ENCODE measurements around the gene RELN.

Gene RELN

DNA sequence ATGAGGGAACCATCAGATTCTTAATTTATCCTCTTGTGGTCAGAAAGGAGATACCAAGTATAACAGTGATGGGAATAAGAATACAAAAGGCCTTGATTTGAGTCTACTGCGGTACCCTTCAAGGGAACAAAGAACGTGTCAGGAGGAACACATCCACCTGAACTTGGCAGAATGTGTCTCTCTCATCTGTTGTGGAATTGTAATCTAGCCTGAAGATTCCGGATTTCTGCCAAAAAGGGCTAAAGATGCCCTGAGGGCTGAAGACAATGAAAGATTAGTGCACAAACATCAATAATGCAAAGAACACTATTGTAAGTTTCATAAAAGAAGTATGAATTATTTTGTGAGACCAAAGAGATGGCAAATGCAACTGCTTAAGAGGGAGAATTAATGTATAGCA lies 134.8 kb downstream of the RELN start:
- WGBS (ENCODE audit: extremely low coverage, insufficient coverage, low lambda C conversion rate): no CpG with 5 or more reads among the region's 3 CpGs
- DNase-seq: no peak
- no peaks in the 10 kb centered on the region for H3K79me1 ChIP-seq (ENCODE audit: low read length)

DNA sequence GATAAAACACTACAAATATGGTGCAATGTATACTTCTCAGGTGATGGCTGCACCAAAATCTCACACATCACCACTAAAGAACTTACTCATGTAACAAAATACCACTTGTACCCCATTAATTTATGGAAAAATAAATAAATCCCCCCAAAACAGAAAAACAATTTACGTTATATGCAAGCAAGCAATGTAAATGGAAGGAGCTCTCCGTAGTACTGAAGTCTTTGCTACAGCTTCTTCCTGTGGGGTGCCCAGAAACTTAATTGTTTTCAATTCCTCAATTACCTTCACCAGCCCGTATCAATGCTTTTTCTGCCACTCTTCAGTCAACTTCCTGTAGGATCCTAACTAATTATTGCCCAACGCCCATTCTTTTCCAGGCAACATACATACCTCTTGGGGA lies 138.1 kb downstream of the RELN start:
- H3K4ac ChIP-seq (ENCODE audit: low read depth, low read length): no peak overlapping the region
- H2BK5ac ChIP-seq (ENCODE audit: low read length): no peak overlapping the region
- peaks cover 2% of the 10 kb centered on the region for H3K27me3 ChIP-seq (ENCODE audit: insufficient read depth, low read length, poor library complexity)
- no peak overlapping the region for H3K23ac ChIP-seq (ENCODE audit: low read length)
- no peak overlapping the region for H2BK120ac ChIP-seq (ENCODE audit: low read depth, low read length)
- no peak overlapping the region for H3K18ac ChIP-seq (ENCODE audit: low read length)
- no peak overlapping the region for H4K5ac ChIP-seq (ENCODE audit: low read length)
- no peak overlapping the region for H3K27ac ChIP-seq (ENCODE audit: low read depth, low read length)
- H3K56ac ChIP-seq (ENCODE audit: low read length): no peak overlapping the region
- H3K9ac ChIP-seq (ENCODE audit: low read length): no peak overlapping the region
- H2AK5ac ChIP-seq (ENCODE audit: low read length): no peak overlapping the region
- no peak overlapping the region for H2BK15ac ChIP-seq (replicated peaks; ENCODE audit: low read depth)
- peak; percentile 40 for DNase-seq
- no peaks in the 10 kb centered on the region for H3K79me2 ChIP-seq (ENCODE audit: control insufficient read depth, insufficient read depth, low read length)
- no peaks in the 10 kb centered on the region for H3K79me1 ChIP-seq (ENCODE audit: low read length)
- no peaks in the 10 kb centered on the region for H3K4me1 ChIP-seq (ENCODE audit: control insufficient read depth, low read depth, low read length)
- H3K36me3 ChIP-seq (ENCODE audit: control insufficient read depth, insufficient read depth, low read length): no peaks in the 10 kb centered on the region
- no peak overlapping the region for H4K8ac ChIP-seq (ENCODE audit: low read depth, low read length)
- H3K4me2 ChIP-seq (ENCODE audit: low read length): no peak overlapping the region
- no peak overlapping the region for H3K4me3 ChIP-seq (ENCODE audit: low read length)
- WGBS (ENCODE audit: extremely low coverage, insufficient coverage, low lambda C conversion rate): no CpG with 5 or more reads among the region's 4 CpGs

More for the DNA sequence above, 134.8 kb downstream of the RELN start:
- Histone ChIP-seq H3K18ac (ENCODE audit: low read length) (no peak overlapping the region), H2AK5ac (ENCODE audit: low read length) (no peak overlapping the region), H3K56ac (ENCODE audit: low read length) (no peak overlapping the region), H3K4ac (ENCODE audit: low read depth, low read length) (no peak overlapping the region), H4K8ac (ENCODE audit: low read depth, low read length) (no peak overlapping the region), H2BK120ac (ENCODE audit: low read depth, low read length) (no peak overlapping the region), H3K36me3 (ENCODE audit: control insufficient read depth, insufficient read depth, low read length) (no peaks in the 10 kb centered on the region), H2BK5ac (ENCODE audit: low read length) (no peak overlapping the region), H2BK15ac (replicated peaks; ENCODE audit: low read depth) (no peak overlapping the region), H3K9ac (ENCODE audit: low read length) (no peak overlapping the region), H3K27ac (ENCODE audit: low read depth, low read length) (no peak overlapping the region), H3K79me2 (ENCODE audit: control insufficient read depth, insufficient read depth, low read length) (no peaks in the 10 kb centered on the region), H3K4me2 (ENCODE audit: low read length) (no peak overlapping the region), H4K5ac (ENCODE audit: low read length) (no peak overlapping the region), H3K23ac (ENCODE audit: low read length) (no peak overlapping the region), H3K27me3 (ENCODE audit: insufficient read depth, low read length, poor library complexity) (peaks cover 2% of the 10 kb centered on the region), H3K4me3 (ENCODE audit: low read length) (no peak overlapping the region), H3K4me1 (ENCODE audit: control insufficient read depth, low read depth, low read length) (no peaks in the 10 kb centered on the region)

DNA sequence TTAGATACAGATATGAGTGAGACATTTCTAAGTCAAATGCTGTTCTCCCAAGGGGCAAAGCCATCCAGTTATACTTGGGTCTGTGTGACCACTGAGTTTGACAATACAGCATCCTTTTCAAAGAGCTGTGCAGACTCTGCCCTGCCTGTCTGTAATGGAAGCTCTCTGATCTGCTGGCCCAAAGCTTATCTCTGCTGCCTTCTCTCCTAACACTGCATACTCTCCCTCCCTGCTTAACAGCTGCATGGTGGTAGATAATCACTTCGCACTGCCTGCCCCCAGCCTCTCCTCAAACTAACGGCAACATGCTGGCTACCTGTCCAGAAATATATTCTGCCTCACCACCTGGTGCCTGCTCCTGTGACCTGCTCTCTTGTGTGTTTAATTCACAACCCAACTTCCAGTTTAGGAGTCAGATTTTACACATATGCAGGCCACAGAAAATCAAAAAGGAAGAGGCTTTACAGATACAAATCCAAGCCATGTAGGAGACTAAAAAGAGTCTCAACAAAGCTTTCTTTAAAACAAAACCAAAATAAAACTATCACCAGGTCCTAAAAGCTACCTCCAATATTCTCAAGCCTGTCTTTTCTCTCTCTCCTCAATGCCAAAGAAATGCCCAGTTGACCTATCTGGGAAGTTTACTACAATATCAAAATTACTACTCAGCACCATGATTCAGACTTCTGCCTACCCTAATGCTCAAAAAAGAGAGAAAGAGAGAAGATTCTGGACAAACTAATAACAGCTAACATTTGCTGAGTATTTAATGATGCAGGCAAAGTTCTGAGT lies 145.6 kb downstream of the RELN start:
- H3K79me2 ChIP-seq (ENCODE audit: control insufficient read depth, insufficient read depth, low read length): no peaks in the 10 kb centered on the region
- no peak overlapping the region for H4K5ac ChIP-seq (ENCODE audit: low read length)
- H3K4me3 ChIP-seq (ENCODE audit: low read length): no peak overlapping the region
- DNase-seq: peak; percentile 16
- no peaks in the 10 kb centered on the region for H3K36me3 ChIP-seq (ENCODE audit: control insufficient read depth, insufficient read depth, low read length)
- no peak overlapping the region for H3K4me2 ChIP-seq (ENCODE audit: low read length)
- no peaks in the 10 kb centered on the region for H3K4me1 ChIP-seq (ENCODE audit: control insufficient read depth, low read depth, low read length)
- H3K18ac ChIP-seq (ENCODE audit: low read length): no peak overlapping the region
- no peak overlapping the region for H2AK5ac ChIP-seq (ENCODE audit: low read length)
- H2BK15ac ChIP-seq (replicated peaks; ENCODE audit: low read depth): no peak overlapping the region
- no peak overlapping the region for H3K4ac ChIP-seq (ENCODE audit: low read depth, low read length)
- H2BK5ac ChIP-seq (ENCODE audit: low read length): no peak overlapping the region
- H3K9ac ChIP-seq (ENCODE audit: low read length): no peak overlapping the region
- no peak overlapping the region for H3K27ac ChIP-seq (ENCODE audit: low read depth, low read length)
- H3K23ac ChIP-seq (ENCODE audit: low read length): no peak overlapping the region
- no peak overlapping the region for H2BK120ac ChIP-seq (ENCODE audit: low read depth, low read length)
- H3K56ac ChIP-seq (ENCODE audit: low read length): no peak overlapping the region
- no peaks in the 10 kb centered on the region for H3K27me3 ChIP-seq (ENCODE audit: insufficient read depth, low read length, poor library complexity)
- no CpG with 5 or more reads among the region's 2 CpGs for WGBS (ENCODE audit: extremely low coverage, insufficient coverage, low lambda C conversion rate)
- H3K79me1 ChIP-seq (ENCODE audit: low read length): no peaks in the 10 kb centered on the region
- H4K8ac ChIP-seq (ENCODE audit: low read depth, low read length): no peak overlapping the region

DNA sequence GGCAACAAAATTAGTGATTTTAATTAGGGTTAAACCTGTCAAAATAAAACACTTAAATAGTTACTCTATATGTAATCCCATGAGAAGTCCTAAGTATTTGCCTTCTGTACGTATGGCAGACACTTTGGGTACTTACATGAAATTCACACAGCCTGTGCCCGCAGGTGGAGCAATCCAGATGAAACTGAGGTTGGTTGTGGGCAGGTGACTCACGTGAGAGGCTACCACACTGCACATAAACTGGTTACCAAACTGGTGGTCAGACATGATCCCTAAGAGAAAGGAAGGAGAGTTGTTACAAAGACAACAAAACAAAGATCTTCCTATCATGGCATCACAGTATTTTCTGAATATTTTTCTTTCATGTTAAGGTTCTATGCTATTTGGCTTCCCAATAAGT lies 156.1 kb downstream of the RELN start:
- no CpG with 5 or more reads among the region's 3 CpGs for WGBS (ENCODE audit: extremely low coverage, insufficient coverage, low lambda C conversion rate)
- Histone ChIP-seq H3K9ac (ENCODE audit: low read length) (no peak overlapping the region), H3K79me2 (ENCODE audit: control insufficient read depth, insufficient read depth, low read length) (no peaks in the 10 kb centered on the region), H3K18ac (ENCODE audit: low read length) (no peak overlapping the region), H4K5ac (ENCODE audit: low read length) (no peak overlapping the region), H3K36me3 (ENCODE audit: control insufficient read depth, insufficient read depth, low read length) (no peaks in the 10 kb centered on the region), H3K79me1 (ENCODE audit: low read length) (no peaks in the 10 kb centered on the region), H4K8ac (ENCODE audit: low read depth, low read length) (no peak overlapping the region), H3K4ac (ENCODE audit: low read depth, low read length) (no peak overlapping the region), H3K23ac (ENCODE audit: low read length) (no peak overlapping the region), H2AK5ac (ENCODE audit: low read length) (no peak overlapping the region), H3K4me3 (ENCODE audit: low read length) (no peak overlapping the region), H3K4me2 (ENCODE audit: low read length) (no peak overlapping the region), H3K56ac (ENCODE audit: low read length) (no peak overlapping the region), H2BK5ac (ENCODE audit: low read length) (no peak overlapping the region), H2BK15ac (replicated peaks; ENCODE audit: low read depth) (no peak overlapping the region), H2BK120ac (ENCODE audit: low read depth, low read length) (no peak overlapping the region), H3K4me1 (ENCODE audit: control insufficient read depth, low read depth, low read length) (no peaks in the 10 kb centered on the region), H3K27ac (ENCODE audit: low read depth, low read length) (no peak overlapping the region), H3K27me3 (ENCODE audit: insufficient read depth, low read length, poor library complexity) (no peaks in the 10 kb centered on the region)
- no peak for DNase-seq

DNA sequence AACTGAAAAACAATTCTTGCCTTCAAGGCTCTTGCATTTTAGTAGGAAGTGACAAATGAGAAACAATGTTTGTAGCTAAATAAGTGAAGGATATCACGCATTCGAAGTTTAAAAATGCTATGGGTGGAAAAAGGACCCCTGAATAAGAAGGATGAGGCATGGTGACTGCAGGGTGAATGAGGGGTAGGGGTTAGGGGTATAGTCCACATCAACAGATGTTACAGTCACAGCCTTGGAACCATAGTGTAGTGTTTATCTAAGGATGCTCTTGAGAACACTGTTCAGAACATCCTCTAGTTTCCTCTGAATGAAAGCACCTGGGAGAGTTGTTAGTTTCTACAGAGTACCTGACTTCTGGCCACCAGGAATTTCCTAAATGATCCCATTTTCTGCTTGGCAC lies 157.0 kb downstream of the RELN start:
- no peak overlapping the region for H3K56ac ChIP-seq (ENCODE audit: low read length)
- H4K5ac ChIP-seq (ENCODE audit: low read length): no peak overlapping the region
- H2BK15ac ChIP-seq (replicated peaks; ENCODE audit: low read depth): no peak overlapping the region
- no peak overlapping the region for H3K18ac ChIP-seq (ENCODE audit: low read length)
- no peaks in the 10 kb centered on the region for H3K79me1 ChIP-seq (ENCODE audit: low read length)
- H3K4me1 ChIP-seq (ENCODE audit: control insufficient read depth, low read depth, low read length): no peaks in the 10 kb centered on the region
- DNase-seq: no peak
- no peak overlapping the region for H3K27ac ChIP-seq (ENCODE audit: low read depth, low read length)
- H3K27me3 ChIP-seq (ENCODE audit: insufficient read depth, low read length, poor library complexity): no peaks in the 10 kb centered on the region
- WGBS (ENCODE audit: extremely low coverage, insufficient coverage, low lambda C conversion rate): no CpG with 5 or more reads among the region's 2 CpGs
- H3K4ac ChIP-seq (ENCODE audit: low read depth, low read length): no peak overlapping the region
- no peak overlapping the region for H3K9ac ChIP-seq (ENCODE audit: low read length)
- no peak overlapping the region for H2BK5ac ChIP-seq (ENCODE audit: low read length)
- H3K36me3 ChIP-seq (ENCODE audit: control insufficient read depth, insufficient read depth, low read length): no peaks in the 10 kb centered on the region
- no peaks in the 10 kb centered on the region for H3K79me2 ChIP-seq (ENCODE audit: control insufficient read depth, insufficient read depth, low read length)
- no peak overlapping the region for H2BK120ac ChIP-seq (ENCODE audit: low read depth, low read length)
- H3K4me3 ChIP-seq (ENCODE audit: low read length): no peak overlapping the region
- no peak overlapping the region for H3K23ac ChIP-seq (ENCODE audit: low read length)
- H3K4me2 ChIP-seq (ENCODE audit: low read length): no peak overlapping the region
- H4K8ac ChIP-seq (ENCODE audit: low read depth, low read length): no peak overlapping the region
- no peak overlapping the region for H2AK5ac ChIP-seq (ENCODE audit: low read length)

DNA sequence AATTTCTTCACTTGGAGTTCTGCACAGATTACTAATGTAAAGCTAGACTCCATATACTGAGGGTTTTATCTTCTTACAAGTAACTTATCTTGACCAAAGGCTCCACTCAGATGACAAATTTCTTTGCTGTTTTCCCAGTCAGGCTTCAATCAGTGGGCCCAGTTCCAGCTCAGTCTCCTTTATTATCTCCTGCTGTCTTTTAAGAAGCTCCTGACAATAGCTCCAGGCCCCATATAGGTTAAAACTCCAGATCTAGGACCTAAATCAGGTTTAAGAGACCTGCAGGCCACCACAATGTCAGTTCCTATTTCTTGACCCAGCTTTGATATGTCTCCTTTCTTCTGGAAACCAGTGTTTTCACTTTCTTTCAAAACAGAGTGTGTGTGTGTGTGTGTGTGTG lies 165.2 kb downstream of the RELN start:
- Histone ChIP-seq H3K79me1 (ENCODE audit: low read length) (no peaks in the 10 kb centered on the region), H3K4me3 (ENCODE audit: low read length) (no peak overlapping the region), H3K4me2 (ENCODE audit: low read length) (no peak overlapping the region), H3K4ac (ENCODE audit: low read depth, low read length) (no peak overlapping the region), H3K23ac (ENCODE audit: low read length) (no peak overlapping the region), H3K79me2 (ENCODE audit: control insufficient read depth, insufficient read depth, low read length) (no peaks in the 10 kb centered on the region), H4K8ac (ENCODE audit: low read depth, low read length) (no peak overlapping the region), H3K27me3 (ENCODE audit: insufficient read depth, low read length, poor library complexity) (no peaks in the 10 kb centered on the region), H3K4me1 (ENCODE audit: control insufficient read depth, low read depth, low read length) (no peaks in the 10 kb centered on the region), H3K18ac (ENCODE audit: low read length) (no peak overlapping the region), H3K9ac (ENCODE audit: low read length) (no peak overlapping the region), H2BK5ac (ENCODE audit: low read length) (no peak overlapping the region), H2BK120ac (ENCODE audit: low read depth, low read length) (no peak overlapping the region), H4K5ac (ENCODE audit: low read length) (no peak overlapping the region), H3K27ac (ENCODE audit: low read depth, low read length) (no peak overlapping the region), H2AK5ac (ENCODE audit: low read length) (no peak overlapping the region), H3K36me3 (ENCODE audit: control insufficient read depth, insufficient read depth, low read length) (no peaks in the 10 kb centered on the region), H2BK15ac (replicated peaks; ENCODE audit: low read depth) (no peak overlapping the region), H3K56ac (ENCODE audit: low read length) (no peak overlapping the region)
- peak; percentile 58 for DNase-seq
